GM23338 (cell line): Measurements from ENCODE around the gene PPM1L.

Experiments
- CTCF ChIP-seq, 2 experiments: fragments of 200-600 bp in 1 of 2; sonication (generic) in 1 of 2; conservative IDR thresholded peaks; 2 replicates each; pipeline versions ENCODE4 v1.5.1 to v1.6.1; 2016 to 2017; ENCODE audit warnings: antibody characterized with exemption in 2 of 2, low read depth in 2 of 2, mild to moderate bottlenecking in 2 of 2, moderate library complexity in 1 of 2
- POLR2AphosphoS5 ChIP-seq: IDR thresholded peaks from 2 replicates; pipeline ENCODE4 v1.6.1; 2016; ENCODE audit warnings: antibody characterized with exemption, low read depth

GRCh38 chr3:160851629-160852210 lies 95.7 kb downstream of the PPM1L start:
- no peak for TF ChIP-seq POLR2AphosphoS5
- no peak for TF ChIP-seq CTCF (conservative IDR thresholded peaks at IDR 0.05; ENCODE audit: low read depth in 2 of 2)
